Anterior cingulate cortex (tissue), 58 donors: ENCODE measurements around the gene FBXW8.

Experiments used
- DNase-seq, 58 donors: peaks; one replicate each; lab custom pipeline; 2025; lab: John Stamatoyannopoulos, UW

The FBXW8 gene

GRCh38 chr12:117014342-117014887, 103.7 kb downstream of the FBXW8 start:
- no peak for DNase-seq

DNA sequence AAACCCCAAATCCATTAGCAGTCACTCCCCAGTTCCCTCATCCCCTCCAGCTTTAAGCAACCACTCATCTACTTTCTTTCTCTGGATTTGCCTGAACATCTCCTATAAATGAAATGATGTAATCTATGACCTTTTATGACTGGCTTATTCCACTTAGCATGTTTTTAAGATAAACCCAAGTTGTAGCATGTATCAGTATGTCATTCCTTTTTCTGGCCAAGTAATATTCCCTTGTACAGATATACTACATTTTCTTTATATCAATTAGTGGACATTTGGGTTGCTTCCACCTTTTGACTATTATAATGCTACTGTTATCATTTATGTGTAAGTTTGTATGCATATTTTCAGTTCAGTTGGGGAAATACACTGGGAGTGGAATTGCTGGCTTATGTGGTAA, 105.1 kb downstream of the FBXW8 start:
- no peak for DNase-seq

DNA sequence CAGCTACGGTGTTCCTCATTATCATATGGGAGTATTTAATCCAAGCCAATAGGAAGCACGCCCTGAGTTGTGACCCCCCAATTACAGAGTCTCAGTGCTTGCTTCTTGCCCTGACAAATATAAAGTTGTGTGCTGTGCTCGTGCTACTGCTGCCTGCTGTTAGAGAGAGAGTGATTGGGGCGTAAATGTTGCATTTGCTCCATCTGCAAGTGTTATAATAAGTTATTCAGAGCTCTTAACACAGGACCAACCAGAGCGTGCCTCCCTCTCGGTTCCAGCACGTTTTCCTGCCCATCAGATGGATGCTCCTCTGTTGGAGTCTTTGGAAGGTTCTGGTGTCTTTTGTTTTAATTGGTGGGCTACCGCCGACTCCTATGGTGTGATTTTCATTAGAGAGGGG, 107.1 kb downstream of the FBXW8 start:
- no peak for DNase-seq

GRCh38 chr12:117018276-117018675, 107.5 kb downstream of the FBXW8 start:
- no peak for DNase-seq

DNA sequence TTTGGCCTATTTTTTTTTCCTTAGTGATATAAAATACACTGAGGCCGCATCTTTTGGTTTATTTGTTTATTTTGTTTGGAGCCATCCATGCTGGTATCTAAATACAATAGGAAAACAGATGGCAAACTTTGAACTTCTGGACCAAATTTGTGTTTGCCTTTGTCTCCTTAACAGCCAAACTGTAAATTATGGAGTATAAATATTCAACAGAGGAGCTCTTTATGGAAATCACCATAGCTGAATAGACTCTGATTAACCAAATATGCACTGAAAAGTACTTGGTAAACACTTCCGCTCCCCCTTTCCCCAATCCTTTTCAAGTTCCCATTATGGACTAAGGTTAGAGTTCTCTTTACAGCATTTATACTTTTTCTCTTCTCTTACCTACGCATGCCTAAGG, 107.9 kb downstream of the FBXW8 start:
- DNase-seq: no peak

GRCh38 chr12:117019866-117020265, 109.1 kb downstream of the FBXW8 start:
- DNase-seq: no peak

GRCh38 chr12:117020536-117021220, 109.9 kb downstream of the FBXW8 start:
- DNase-seq: no peak

GRCh38 chr12:117022465-117022864, 111.7 kb downstream of the FBXW8 start:
- DNase-seq: no peak

DNA sequence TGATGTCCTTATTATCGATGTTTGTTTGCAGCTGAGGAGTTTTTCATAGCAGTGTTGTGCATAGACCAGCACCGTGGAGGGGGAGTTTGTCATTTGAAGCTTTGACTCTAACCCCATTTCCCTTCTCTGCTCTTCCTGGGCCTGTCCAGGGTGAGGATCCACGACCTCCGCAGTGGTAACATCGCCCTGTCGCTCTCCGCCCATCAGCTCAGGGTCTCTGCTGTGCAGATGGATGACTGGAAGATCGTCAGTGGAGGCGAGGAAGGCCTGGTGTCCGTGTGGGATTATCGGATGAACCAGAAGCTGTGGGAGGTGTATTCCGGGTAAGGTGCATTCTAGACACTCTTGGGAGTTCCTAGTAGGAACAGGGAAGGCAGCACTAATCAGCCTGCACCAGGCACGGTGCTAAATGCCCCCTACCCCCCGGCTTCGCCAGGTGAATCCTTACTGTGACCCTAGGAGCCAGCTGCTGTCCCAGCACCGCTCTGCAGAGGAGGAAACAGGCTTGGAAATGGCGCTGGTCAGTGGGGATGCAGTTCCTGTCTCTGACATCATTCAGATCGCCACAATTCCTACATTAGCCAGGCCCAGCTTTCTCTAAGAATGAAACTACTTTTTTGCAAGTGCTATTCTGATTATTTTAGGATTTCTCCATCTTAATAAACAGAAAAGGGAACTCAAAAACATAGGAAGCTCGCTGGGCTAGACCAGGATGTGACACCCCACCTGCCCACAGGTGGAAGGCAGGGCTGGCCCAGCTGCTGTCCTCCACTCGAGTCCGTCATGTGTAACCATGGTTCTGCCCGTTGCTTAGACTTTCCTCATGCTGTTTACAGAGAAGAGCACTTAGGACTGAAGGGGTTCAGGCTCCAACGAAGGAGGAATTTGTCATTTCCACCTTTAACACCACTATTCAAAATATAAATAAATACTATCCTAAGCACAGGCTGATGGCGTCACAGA, 113.5 kb downstream of the FBXW8 start:
- no peak for DNase-seq

DNA sequence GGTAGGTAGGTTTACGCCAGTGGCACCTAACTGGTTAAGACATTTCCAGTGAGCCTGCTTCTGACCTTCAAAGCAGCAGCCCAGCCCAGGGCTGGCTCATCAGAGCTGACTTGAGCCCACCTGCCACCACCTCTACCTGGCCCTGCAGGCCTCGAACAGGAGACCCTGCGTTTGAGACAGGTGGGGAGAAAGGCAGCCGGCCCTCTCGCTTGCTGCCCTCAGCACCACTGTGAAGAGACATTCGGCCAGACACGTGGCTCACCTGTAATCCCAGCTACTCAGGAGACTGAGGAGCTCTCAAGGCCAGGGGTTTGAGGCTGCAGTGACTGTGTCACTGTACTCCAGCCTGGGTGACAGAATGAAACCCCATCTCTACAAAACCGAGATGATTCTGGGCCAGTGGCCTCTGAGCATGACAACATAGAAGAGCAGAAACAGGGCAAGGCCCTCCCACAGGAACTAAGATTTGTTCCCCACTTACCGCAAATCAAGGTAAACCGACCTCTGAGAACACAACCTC, 114.3 kb downstream of the FBXW8 start:
- no peak for DNase-seq

DNA sequence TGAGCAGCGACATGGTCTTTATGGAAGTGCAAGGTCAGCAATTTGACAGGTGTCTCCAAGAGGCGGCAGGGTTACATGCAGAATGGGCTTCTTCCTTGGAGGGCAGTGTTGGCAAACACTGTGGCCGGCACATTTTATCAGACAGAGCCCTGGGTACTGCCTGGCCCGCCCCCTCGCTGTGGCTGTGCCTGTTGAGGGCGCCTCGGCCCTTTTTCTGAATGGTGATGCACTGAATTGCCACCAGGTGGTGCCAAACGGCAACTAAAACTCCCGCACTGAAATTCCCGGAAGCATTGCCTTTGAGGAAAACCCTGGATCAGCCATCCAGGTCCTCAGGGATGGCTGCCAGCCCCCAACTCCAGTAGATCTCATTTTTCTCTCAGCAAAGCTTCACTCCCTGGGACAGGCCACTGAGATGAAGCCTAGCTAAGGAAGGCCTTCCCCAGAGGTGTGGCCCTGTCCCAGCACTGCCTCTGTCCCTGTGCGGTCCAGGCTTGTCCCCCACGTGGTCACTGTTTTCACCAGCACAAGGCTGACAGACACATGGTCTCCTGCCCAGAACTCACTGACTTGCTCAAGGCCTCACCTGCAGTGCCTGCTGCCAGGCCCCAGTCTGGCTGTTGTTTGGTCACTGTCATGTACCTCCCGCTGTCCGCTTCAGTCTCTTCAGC, 114.9 kb downstream of the FBXW8 start:
- peak in 56 of 58 donors; percentile 23 to 85 (median 61) for DNase-seq

DNA sequence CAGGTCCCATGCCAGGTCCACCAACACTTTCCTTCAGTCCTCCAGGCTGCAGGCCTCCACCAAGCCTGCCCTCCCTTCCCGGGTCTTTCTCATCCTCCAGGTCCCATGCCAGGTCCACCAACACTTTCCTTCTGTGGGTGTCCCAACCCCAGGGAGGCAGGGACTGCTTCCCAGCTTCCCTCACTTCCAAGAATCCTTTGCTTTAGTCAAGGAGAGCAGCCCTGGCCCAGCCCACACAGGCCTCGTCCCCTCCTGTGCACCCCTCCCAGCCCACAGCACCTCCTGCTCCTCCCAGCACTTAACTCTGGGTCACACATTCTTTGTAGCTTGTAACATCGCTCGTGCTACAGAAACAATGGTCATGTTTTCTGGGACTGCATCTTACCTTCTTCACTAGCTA, 115.6 kb downstream of the FBXW8 start:
- no peak for DNase-seq

- no peak for DNase-seq
Observed at GRCh38 chr12:117026921-117027250, 116.1 kb downstream of the FBXW8 start.

DNA sequence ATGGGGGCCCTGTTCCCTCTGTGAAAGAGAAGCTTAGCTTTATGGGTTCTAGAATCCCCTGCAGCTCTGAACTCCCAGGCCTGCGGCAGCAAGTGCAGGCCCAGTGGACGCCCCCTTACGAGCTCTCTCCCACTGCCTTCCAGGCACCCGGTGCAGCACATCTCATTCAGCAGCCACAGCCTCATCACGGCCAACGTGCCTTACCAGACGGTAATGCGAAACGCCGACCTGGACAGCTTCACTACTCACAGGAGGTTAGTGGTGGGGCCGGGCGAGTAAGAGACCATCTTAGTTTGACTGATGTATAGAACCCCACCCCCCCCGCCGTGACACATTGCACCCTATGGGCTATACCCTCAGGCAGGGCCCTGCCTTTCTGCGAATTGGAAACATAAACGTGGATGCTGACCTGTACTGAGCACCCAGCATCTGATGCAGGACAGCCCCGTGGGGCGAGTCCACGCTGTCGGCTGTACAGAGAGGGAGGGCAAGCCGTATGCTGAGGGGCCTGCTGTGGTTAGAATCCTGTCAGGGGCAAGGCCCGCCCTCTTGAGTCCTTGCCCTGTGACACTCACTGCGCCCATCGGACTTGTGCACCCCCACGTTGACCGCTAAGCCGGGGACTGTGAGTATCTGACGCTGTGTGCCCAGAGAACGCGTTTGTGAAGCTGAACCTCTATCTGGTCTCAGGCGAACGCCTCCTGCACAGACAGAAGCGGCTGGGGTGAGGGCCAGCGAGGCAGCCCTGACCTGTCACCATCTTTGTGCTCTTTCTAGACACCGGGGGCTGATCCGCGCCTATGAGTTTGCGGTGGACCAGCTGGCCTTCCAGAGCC, 116.7 kb downstream of the FBXW8 start:
- DNase-seq: no peak

DNA sequence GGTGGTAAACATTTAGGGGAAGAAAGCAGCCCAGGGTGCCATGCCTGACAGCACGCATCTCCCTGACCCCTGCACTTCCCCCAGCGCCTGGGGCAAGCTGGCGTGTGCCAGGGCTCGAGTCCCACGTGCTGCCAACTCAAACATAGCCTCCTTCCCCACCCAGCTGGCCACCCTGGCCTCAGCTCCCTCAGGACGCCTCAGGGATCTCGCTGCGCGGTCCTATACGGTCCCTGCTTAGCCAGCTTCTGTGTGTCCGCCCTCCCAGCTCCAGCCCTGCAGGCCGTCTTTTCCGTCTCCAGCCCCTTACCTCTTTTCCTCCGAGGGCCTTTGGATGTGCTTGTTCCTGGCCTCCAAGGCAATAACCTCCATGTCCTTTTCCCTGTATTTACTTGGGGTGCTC, 117.5 kb downstream of the FBXW8 start:
- DNase-seq: no peak

- DNase-seq: no peak
Observed at GRCh38 chr12:117030187-117030900, 119.6 kb downstream of the FBXW8 start.

- no peak for DNase-seq
Observed at GRCh38 chr12:117031843-117032592, 121.3 kb downstream of the FBXW8 start.

DNA sequence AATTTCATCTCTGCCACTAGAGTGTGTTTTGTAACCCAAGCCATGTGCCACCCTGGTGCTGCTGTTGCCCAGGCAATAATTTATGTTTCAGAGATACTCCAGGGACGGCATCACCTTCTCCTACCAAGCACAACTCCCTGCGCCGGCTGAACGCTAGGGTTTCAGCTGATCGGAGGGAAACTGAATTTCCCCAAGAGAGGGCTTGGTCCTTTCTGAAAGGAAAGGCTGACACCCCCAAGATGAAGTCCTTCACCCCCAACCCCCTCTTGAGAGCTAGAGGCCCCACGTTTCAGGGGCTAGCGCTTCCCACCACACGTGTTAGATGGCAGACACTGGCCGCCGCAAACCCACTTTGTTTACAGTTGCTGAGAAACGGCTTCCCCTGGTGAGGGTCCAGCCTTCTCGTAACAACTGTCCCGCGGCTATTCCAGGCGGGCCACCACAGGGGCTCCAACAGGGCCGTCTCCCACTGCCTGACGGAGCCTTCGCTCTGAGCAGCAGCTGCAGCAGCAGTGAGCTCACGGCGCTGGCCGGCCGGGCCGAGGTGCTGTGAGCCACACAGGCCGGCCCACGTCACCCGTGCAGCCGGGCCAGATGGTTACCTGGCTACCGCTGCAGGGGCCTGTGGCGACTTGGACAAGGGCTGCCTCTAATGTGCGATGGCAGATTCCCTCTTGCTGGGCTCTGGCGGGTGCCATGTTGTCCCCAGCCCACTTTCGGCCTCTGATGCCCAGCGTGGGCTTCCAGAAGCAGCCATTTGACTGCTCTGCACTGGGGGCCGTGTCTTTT, 122.0 kb downstream of the FBXW8 start:
- DNase-seq: peak in 4 of 58 donors; percentile 8 to 24 (median 17)
